HL-60/S4 treated with phorbol 12-myristate 13-acetate at 8.2 ng/mL for 4 days and 3 days (cell line): ENCODE results near the gene PITPNM1.
"Not testable (repeated sequence)": the region's sequence is repeated elsewhere in the genome, so short reads cannot be mapped to it uniquely, and the experiment has no call there.

Experiments used
- in situ Hi-C: fragments of 300-500 bp; cut with MboI; formaldehyde crosslinking; loops from 2 replicates; pipeline ENCODE4 v1.15.0; 2022; ENCODE audit warnings: low sequenced_read_pairs

Gene PITPNM1

GRCh38 chr11:67504950-67505581 is at the start of gene PITPNM1:
PITPNM1 (minus strand) TSS chr11:67505363; CDS start chr11:67504180, 1,183 bp downstream.
- in situ Hi-C loops, result no loop called here

DNA sequence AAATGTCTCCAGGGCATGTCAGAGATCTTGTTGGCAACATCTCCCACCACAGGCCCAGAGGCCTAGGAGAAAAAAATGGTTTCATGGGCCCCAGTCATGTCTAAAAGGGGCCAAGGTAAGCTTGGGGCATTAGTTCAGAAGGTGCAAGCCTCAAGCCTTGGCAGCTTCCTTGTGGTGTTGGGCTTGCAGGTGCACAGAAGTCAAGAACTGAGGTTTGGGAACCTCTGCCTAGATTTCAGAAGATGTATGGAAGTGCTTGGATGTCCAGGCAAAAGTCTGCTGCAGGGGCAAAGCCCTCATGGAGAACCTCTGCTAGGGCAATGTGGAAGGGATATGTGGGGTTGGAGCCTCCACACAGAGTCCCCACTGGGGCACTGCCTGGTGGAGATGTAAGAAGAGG is 46.5 kb upstream of the PITPNM1 start:
- in situ Hi-C loops, result not testable (repeated sequence)

DNA sequence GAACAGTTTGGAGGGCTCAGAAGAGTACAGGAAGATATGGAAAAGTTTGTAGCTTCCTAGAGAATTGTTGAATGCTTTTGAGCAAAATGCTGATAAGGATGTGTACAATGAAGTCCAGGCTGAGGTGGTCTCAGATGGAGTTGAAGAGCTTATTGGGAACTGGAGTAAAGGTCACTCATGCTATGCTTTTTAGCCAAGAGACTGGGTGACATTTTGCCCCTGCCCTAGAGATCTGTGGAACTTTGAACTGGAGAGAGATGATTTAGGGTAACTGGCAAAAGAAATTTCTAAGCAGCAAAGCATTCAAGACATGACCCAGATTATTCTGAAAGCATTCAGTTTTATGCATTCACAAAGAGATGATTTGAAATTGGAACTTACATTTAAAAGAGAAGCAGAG is 46.0 kb upstream of the PITPNM1 start:
- in situ Hi-C loops, result no loop called here

DNA sequence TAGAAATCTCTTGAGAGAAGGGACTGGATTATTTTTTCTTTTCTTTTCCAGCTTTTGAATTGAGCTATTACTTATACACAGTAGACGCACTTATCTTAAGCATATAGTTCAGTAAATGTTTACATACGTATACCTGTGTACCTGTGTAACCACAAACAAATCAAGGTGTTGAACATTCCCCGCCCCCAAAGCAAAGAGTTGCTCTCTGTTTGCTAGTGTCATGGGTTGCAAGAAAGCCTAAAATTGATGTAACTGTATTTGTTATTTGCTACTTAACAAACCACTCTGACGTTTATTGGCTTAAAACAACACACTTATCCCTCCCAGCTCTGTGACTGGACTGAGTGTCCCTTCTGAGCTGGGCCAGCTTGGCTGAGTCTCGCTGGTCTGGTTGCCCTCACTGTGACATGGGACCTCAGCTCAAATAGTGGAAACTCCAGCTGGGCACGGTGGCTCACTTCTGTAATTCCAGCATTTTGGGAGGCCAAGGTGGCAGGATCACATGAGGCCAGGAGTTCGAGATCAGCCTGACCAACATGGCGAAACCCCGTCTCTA is 43.5 kb upstream of the PITPNM1 start:
- in situ Hi-C loops, result no loop called here

DNA sequence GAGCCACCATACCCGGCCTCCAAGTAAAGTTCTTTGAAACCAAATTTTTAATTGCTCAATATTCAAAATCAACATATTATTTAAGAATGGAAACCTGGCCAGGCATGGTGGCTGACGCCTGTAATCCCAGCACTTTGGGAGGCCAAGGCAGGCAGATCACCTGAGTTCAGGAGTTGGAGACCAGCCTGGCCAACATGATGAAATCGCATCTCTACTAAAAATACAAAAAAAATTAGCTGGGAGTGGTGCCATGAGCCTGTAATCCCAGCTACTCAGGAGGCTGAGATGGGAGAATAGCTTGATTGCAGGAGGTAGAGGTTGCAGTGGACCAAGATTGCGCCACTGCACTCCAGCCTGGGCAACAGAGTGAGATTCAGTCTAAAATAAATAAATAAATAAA is 42.9 kb upstream of the PITPNM1 start:
- in situ Hi-C loops, result not testable (repeated sequence)

DNA sequence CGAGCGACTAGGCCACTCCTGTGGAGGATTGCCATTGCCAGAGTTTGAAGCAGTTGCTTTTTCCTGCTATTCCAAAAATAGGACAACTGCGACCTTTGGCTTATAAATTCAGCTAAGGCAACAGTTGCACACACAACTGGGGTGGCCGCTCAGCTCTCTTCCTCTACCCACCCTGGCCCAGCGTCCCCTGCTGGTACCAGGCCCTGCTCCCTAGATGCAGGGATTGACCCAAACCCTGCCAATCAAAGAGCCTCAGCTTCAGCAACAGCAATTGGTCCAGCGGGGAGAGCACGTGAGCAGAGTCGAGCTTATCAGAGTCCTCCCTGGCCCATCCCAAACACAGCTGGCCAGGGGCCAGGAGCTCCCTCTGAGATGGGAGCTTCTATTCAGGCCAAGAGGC is 40.1 kb upstream of the PITPNM1 start:
- in situ Hi-C loops, result no loop called here

DNA sequence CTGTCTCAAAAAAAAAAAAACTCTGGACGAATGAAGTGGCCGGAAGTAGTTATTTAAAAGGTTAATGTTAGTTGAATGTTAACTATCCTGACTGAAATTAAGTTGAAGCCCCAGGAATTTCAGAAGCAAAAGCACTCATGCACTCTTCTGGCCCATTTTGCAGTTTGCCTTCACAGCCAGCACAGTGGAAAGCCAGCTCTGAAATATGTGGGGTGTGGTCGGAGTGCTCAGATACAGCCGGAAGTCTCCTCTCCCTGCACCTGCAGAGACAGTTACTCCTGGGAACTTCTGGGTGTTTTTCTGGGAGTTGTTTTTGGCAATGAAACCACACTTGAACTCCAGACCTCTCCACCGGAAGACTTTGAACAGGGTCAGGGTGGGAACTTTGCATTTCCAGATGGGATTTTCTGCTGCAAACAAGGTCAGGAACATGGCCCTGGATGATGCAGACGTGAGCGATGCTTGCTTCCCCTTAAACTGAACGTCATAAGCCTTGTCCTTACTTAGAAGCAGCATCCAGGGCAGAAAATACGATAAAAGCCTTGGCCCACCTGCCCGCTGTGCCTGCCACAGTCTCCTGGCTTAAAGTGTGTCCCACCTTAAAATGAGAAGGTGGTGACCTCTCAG is 39.6 kb upstream of the PITPNM1 start:
- in situ Hi-C loops, result no loop called here

GRCh38 chr11:67543585-67543984 is 38.4 kb upstream of the PITPNM1 start:
- in situ Hi-C loops, result no loop called here

DNA sequence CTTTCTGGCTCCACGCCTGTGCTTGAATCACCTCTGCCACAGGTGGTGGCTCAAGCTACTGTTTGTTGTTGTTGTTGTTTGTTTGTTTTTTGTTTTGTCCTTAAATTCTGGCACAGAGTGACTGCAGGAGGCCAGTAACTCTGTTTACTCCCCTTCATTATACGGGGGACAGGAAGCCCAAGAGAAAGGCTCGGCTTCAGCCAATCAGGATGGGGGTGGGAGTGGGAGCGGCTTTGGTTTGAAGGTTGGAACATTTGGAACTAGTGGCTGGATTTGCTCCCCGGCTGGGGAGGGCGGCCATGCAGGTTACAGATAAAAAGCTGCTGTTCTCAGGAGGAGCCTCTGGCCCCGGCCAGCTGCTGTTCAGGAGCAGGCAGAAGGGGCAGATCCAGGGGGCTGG is 37.8 kb upstream of the PITPNM1 start:
- in situ Hi-C loops, result no loop called here

- in situ Hi-C loops, result no loop called here
Observed at GRCh38 chr11:67542169-67542568, 37.0 kb upstream of the PITPNM1 start.

- in situ Hi-C loops, result no loop called here
Observed at GRCh38 chr11:67541198-67541597, 36.0 kb upstream of the PITPNM1 start.

DNA sequence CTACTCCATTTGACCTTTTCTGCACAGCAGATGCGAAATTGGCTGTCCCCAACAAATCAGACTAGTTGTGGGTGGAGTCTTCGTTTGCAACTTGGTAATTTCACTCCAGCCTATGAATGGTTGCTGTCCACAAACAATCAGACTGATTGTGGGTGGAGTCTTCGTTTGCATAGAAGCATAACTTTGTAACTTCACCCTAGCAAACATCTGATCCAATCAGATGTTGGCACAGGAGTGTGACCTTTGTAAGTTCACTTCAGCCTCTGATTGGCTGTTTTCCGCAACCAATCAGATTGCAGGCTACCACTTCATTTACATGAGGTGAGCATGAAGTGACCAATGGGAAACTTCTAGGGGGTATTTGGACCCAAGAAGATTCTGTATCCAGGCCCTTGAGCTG is 34.4 kb upstream of the PITPNM1 start:
- in situ Hi-C loops, result no loop called here

- in situ Hi-C loops, result no loop called here
Observed at GRCh38 chr11:67538823-67539505, 33.8 kb upstream of the PITPNM1 start.

- in situ Hi-C loops, result no loop called here
Observed at GRCh38 chr11:67538306-67538705, 33.1 kb upstream of the PITPNM1 start.

GRCh38 chr11:67535561-67535960 is 30.4 kb upstream of the PITPNM1 start:
- in situ Hi-C loops, result no loop called here

DNA sequence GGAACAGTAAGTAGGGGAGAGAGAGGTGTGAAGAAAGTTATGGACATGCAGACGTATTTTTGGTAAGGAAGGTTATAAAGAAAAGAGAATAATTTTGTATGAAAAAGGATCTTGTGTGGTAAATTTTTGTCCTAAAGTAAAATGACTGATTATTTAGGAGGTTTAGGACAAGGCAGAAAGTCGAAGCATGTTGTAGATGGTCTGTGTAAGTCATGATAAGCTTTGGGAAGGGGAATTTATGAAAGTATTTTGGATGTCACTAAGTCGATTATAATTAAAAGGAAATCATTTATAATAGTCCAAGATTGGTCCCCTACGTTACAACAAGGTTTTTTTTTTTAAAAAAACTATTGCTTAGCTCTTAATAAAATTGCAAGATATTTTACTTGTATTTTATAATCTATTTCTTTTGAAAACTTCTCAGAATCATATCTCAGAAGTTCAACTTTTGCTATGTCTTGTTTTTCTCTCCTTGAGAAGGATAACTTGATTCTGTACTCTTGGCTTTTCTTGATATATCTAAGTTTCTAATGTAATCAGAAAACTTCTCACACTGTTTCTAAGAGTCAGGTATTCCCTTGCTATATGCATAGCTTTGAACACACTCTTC is 29.0 kb upstream of the PITPNM1 start:
- in situ Hi-C loops, result no loop called here

DNA sequence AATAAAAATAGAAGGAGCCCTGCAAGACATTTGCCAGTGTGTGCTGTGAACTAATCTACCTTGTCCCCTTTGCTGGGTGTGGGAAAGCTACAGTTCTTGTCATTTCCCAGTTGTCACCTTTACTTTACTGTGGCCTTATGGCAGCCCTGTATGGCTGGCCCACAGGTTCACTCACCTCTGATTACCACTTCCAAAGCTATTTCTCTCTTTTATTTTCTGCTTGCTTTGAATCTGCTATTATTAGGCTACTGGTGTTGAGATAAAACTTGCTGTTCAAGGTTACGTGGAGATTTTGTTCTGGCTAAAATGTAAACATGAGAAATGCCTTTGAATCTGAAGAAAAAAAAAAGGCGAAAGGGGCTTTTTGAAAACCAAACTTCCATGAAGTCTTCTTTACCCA is 27.7 kb upstream of the PITPNM1 start:
- in situ Hi-C loops, result no loop called here

GRCh38 chr11:67530282-67530592 is 25.1 kb upstream of the PITPNM1 start:
- in situ Hi-C loops, result no loop called here

DNA sequence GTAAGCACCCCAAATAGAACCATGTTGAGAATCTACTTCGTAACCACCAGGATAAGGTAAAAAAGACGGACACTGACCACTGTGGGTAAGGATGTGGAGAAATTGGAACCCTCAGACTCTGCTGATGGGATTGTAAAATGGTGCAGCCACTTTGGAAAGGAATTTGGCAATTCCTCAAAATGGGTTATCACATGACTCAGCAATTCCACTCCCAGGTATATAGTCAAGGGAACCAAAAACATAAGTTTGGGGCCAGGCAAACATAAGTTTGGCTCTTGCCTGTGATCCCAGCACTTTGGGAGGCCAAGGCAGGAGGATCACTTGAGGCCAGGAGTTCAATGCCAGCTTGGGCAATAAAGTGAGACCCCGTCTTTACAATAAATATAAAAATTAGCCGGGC is 23.2 kb upstream of the PITPNM1 start:
- in situ Hi-C loops, result no loop called here

DNA sequence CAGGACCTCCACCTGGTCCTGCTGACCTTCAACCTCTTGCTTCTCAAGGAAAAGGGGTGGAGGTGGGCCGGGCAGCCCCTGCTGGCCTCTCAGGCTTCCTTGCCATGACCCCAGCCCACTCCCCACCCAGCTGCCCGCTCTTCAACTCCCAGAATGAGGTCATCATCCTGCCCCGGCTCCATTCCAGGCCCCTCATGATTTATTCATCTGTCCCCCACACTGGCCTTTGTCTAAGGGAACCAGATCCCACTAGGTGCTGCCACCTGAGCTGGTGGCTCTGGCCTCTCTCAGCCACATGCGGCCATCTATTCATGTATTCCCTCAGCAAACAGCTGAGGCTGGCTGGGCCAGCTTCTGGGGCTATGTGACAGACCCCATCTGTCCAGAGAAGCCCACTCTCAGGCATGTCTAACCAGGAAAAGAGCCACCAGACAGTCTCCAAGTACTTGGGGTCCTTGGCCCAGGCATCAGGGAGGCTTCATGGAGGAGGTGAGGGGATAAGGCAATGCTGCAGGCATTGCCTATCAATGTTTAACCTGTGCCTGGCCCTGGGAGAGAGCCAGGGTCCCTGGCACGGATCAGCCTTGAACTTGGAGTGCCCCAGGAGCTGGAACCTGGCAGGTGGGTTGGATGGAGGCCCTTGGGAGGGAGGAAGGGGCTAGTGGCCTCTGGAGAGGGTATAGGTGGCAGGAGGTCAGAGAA is 20.3 kb upstream of the PITPNM1 start:
- in situ Hi-C loops, result no loop called here

GRCh38 chr11:67524480-67524808 is 19.3 kb upstream of the PITPNM1 start:
- in situ Hi-C loops, result no loop called here
